A549 (cell line): ENCODE measurements around the gene VASH2.

ENCODE experiments used
- CEBPB ChIP-seq, 2 experiments: fragments of >200 bp in 1 of 2; sonication (Bioruptor Twin) in 1 of 2; formaldehyde crosslinking in 1 of 2; IDR thresholded peaks; 2 replicates each; pipeline ENCODE4 v1.6.1; 2012 to 2016
- HOXB13 ChIP-seq: fragments of 250-450 bp; sonication (Bioruptor Pico); IDR thresholded peaks from 2 replicates; pipeline ENCODE4 v1.5.0; 2020; ENCODE audit warnings: low read depth, mild to moderate bottlenecking, moderate library complexity
- POLR2A ChIP-seq: IDR thresholded peaks from 2 replicates; pipeline ENCODE4 v1.6.1; 2012; ENCODE audit warnings: mild to moderate bottlenecking, low read length
- POLR2AphosphoS2 ChIP-seq: conservative IDR thresholded peaks from 2 replicates; pipeline ENCODE4 v1.6.1; 2012; ENCODE audit warnings: low read length, improper control_type of control experiment, inconsistent platforms
- RCOR1 ChIP-seq: fragments of 150-350 bp; IDR thresholded peaks from 2 replicates; pipeline ENCODE4 v1.6.1; 2014; ENCODE audit warnings: antibody characterized with exemption, low read length, low read depth
- RFX5 ChIP-seq: fragments of 450-650 bp; IDR thresholded peaks from 2 replicates; pipeline ENCODE4 v1.7.1; 2014; ENCODE audit warnings: antibody characterized with exemption, mild to moderate bottlenecking, moderate library complexity
- TFCP2L1 ChIP-seq: fragments of 250-450 bp; sonication (Bioruptor Pico); IDR thresholded peaks from 2 replicates; pipeline ENCODE4 v1.5.0; 2021; ENCODE audit warnings: mild to moderate bottlenecking
- ZFP36 ChIP-seq: fragments of 450-650 bp; IDR thresholded peaks from 2 replicates; pipeline ENCODE4 v1.6.1; 2014; ENCODE audit warnings: borderline replicate concordance; ENCODE audit not compliant: partially characterized antibody
- TF ChIP-seq, protein P1 (sequence below): fragments of >200 bp; sonication (Bioruptor Twin); formaldehyde crosslinking; IDR thresholded peaks from 3 replicates; pipeline ENCODE4 v1.5.1; 2016
- TF ChIP-seq, protein P2 (sequence below): IDR thresholded peaks from 2 replicates; pipeline ENCODE4 v1.6.1; 2012
- TF ChIP-seq, protein P3 (sequence below): fragments of 250-450 bp; sonication (Bioruptor Pico); IDR thresholded peaks from 2 replicates; pipeline ENCODE4 v1.5.0; 2021; ENCODE audit warnings: mild to moderate bottlenecking, moderate library complexity, borderline replicate concordance

DNA sequence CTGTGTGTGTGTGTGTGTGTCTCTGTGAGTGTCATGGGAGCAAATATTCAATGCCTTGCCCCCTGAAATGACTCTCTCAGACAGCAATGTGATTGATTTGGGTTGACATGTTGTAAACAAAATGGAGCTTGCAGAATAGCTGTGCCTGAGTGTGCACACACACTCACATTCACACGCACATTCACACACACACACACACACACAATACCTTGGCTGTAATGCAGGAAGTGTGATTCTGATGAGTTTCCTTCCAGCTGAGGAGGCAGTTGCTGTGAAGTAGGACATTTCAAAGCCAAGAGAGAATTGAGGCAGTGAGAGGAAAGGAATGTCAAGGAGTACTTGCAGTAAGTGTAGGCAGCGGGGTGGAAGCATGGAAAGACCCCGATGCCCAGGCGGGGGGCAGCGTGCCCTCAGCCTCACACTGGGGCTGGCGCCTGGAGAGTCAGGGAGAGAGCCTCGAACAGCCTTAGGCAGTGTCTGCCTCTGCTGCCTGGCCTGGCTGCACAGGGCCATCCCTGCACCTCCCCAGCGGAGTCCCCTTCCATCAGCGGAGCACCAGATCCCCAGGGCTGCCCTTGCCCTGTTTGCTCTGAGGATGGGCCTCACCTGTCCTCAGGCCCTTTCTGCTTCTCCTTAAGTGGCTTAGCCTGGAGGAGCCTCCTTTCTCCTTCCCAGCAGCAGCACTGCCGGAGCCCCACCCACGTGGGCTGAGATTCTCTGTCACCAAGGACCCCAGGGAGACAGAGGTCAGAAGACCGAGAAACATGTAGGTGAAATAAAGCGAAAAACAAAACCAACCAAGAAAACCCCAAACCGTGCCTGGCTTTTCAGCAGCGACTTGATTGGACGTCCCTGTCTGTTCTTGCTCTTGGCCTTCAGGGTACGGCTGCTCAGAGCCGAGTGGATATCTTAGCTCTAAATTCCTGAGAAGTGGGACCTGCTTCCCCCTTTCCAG, 9.2 kb downstream of the VASH2 start:
- TF ChIP-seq POLR2AphosphoS2 (no peak), RFX5 (no peak), RCOR1 (no peak), HOXB13 (CRISPR knock-in tag) (no peak), ZFP36 (no peak), CEBPB (IDR thresholded peaks at IDR 0.05) (no peak), TFCP2L1 (CRISPR knock-in tag) (no peak), POLR2A (no peak)
- TF ChIP-seq, protein P1, sequence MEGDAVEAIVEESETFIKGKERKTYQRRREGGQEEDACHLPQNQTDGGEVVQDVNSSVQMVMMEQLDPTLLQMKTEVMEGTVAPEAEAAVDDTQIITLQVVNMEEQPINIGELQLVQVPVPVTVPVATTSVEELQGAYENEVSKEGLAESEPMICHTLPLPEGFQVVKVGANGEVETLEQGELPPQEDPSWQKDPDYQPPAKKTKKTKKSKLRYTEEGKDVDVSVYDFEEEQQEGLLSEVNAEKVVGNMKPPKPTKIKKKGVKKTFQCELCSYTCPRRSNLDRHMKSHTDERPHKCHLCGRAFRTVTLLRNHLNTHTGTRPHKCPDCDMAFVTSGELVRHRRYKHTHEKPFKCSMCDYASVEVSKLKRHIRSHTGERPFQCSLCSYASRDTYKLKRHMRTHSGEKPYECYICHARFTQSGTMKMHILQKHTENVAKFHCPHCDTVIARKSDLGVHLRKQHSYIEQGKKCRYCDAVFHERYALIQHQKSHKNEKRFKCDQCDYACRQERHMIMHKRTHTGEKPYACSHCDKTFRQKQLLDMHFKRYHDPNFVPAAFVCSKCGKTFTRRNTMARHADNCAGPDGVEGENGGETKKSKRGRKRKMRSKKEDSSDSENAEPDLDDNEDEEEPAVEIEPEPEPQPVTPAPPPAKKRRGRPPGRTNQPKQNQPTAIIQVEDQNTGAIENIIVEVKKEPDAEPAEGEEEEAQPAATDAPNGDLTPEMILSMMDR, result no peak
- TF ChIP-seq, protein P2, sequence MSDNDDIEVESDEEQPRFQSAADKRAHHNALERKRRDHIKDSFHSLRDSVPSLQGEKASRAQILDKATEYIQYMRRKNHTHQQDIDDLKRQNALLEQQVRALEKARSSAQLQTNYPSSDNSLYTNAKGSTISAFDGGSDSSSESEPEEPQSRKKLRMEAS, result no peak
- TF ChIP-seq, protein P3, sequence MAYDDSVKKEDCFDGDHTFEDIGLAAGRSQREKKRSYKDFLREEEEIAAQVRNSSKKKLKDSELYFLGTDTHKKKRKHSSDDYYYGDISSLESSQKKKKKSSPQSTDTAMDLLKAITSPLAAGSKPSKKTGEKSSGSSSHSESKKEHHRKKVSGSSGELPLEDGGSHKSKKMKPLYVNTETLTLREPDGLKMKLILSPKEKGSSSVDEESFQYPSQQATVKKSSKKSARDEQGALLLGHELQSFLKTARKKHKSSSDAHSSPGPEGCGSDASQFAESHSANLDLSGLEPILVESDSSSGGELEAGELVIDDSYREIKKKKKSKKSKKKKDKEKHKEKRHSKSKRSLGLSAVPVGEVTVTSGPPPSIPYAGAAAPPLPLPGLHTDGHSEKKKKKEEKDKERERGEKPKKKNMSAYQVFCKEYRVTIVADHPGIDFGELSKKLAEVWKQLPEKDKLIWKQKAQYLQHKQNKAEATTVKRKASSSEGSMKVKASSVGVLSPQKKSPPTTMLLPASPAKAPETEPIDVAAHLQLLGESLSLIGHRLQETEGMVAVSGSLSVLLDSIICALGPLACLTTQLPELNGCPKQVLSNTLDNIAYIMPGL (CRISPR knock-in tag), result no peak
